ENCODE data around the gene MPP7. TPM values are rescaled to one million over a fixed set of nuclear protein-coding genes. Genes with fewer than 3 reads are reported as not detected.

MPP7 gene
- total RNA-seq, 4 donors from 2014 or later = 30.3 to 59.1 (median 49.3) TPM

DNA sequence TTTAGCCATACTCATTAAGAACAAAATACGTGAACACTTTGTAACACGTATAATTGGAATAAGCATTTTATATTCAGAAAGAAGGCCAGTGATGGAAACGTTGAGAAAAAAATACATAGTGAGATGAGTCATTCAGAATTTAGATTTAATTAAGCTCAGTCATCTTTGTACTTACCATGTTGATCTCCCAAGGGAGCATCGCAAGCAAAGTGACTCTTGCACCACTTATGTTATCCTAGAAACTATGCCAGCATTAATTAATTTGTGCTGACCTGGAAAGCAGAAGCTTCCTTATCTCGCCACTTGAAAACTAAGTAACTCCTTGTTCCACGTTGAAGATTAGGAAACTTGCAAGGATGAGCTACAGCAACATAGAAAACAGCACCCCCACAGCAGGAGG is 9.7 kb upstream of the MPP7 start:
- no peak overlapping the region for H3K27ac ChIP-seq (replicated peaks in 1 of 4)
- WGBS = 76% methylated on average over 6 of the region's 6 CpGs
- intact Hi-C loops (cut with DNase I) = no loop called here
- no peaks in the 10 kb centered on the region for H3K36me3 ChIP-seq
- no peak for TF ChIP-seq POLR2A (IDR thresholded peaks at IDR 0.05; ENCODE audit: low read depth)
- TF ChIP-seq EP300 (IDR thresholded peaks at IDR 0.05) = no peak
- TF ChIP-seq, protein P1, sequence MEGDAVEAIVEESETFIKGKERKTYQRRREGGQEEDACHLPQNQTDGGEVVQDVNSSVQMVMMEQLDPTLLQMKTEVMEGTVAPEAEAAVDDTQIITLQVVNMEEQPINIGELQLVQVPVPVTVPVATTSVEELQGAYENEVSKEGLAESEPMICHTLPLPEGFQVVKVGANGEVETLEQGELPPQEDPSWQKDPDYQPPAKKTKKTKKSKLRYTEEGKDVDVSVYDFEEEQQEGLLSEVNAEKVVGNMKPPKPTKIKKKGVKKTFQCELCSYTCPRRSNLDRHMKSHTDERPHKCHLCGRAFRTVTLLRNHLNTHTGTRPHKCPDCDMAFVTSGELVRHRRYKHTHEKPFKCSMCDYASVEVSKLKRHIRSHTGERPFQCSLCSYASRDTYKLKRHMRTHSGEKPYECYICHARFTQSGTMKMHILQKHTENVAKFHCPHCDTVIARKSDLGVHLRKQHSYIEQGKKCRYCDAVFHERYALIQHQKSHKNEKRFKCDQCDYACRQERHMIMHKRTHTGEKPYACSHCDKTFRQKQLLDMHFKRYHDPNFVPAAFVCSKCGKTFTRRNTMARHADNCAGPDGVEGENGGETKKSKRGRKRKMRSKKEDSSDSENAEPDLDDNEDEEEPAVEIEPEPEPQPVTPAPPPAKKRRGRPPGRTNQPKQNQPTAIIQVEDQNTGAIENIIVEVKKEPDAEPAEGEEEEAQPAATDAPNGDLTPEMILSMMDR (IDR thresholded peaks at IDR 0.05) = no peak
- no peak for TF ChIP-seq POLR2AphosphoS5 (IDR thresholded peaks at IDR 0.05)
- H3K9me3 ChIP-seq = no peaks in the 10 kb centered on the region
- no peak for DNase-seq (ENCODE audit: extremely low spot score)
- no peak overlapping the region for H3K4me3 ChIP-seq
- no peaks in the 10 kb centered on the region for H3K27me3 ChIP-seq
- peaks cover 0 to under 1% (median under 1%) of the 10 kb centered on the region in 4 donors for H3K4me1 ChIP-seq

DNA sequence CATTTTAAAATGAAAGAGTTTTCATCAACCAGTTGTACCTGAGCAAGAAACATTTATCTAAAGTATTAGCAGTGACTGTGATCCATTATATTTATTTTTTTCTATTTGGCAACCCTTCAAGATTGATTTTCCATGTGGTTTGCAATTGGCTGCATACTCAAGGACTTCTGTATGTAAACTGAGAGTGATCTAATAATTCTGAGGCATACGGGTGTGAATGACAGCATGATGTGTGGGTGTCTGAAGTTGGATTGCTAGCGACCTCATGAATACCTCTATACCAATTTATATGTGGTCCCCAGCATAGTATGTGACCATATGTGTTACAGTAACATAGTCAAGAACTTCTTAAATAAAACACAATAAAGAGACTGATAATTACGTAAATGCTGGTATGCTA is 8.2 kb upstream of the MPP7 start:
- Histone ChIP-seq H3K4me1 (peaks cover 0 to 3% (median 0%) of the 10 kb centered on the region in 4 donors), H3K36me3 (no peaks in the 10 kb centered on the region), H3K27ac (replicated peaks in 1 of 4) (no peak overlapping the region), H3K27me3 (no peaks in the 10 kb centered on the region), H3K9me3 (no peaks in the 10 kb centered on the region), H3K4me3 (no peak overlapping the region)
- WGBS = 67% methylated on average over 3 of the region's 3 CpGs
- intact Hi-C loops (cut with DNase I) = no loop called here
- TF ChIP-seq EP300 (IDR thresholded peaks at IDR 0.05) = no peak
- TF ChIP-seq, protein P1 (IDR thresholded peaks at IDR 0.05) = no peak
- TF ChIP-seq POLR2A (IDR thresholded peaks at IDR 0.05; ENCODE audit: low read depth) = no peak
- no peak for TF ChIP-seq POLR2AphosphoS5 (IDR thresholded peaks at IDR 0.05)
- no peak for DNase-seq (ENCODE audit: extremely low spot score)

DNA sequence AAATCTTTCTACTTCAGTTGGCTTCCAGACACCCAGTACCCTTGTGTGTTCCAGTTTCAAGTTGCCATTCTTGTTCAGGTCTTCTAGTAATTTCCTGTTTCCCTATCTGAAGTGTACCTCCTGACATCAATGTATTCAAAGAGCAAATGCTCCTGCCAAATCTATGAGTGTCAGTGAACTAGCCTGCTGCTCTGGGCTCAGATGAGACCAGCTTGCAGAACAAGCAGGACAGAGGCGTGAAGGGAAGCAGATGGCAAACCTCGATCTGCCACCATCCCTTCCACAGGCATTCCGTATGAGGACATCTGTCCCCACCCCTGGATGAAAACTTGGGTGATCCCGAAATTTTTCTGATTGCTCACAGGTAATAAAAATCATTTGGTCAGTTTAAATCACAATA is 4.4 kb upstream of the MPP7 start:
- Histone ChIP-seq H3K27ac (replicated peaks in 1 of 4) (no peak overlapping the region), H3K4me3 (no peak overlapping the region), H3K4me1 (peaks cover 10 to 15% (median 14%) of the 10 kb centered on the region in 4 donors), H3K9me3 (no peaks in the 10 kb centered on the region), H3K36me3 (no peaks in the 10 kb centered on the region), H3K27me3 (no peaks in the 10 kb centered on the region)
- WGBS = 63% methylated on average over 4 of the region's 4 CpGs
- intact Hi-C loops (cut with DNase I) = no loop called here
- TF ChIP-seq POLR2A (IDR thresholded peaks at IDR 0.05; ENCODE audit: low read depth) = no peak
- TF ChIP-seq, protein P1 (IDR thresholded peaks at IDR 0.05) = no peak
- no peak for TF ChIP-seq EP300 (IDR thresholded peaks at IDR 0.05)
- no peak for TF ChIP-seq POLR2AphosphoS5 (IDR thresholded peaks at IDR 0.05)
- no peak for DNase-seq (ENCODE audit: extremely low spot score)

DNA sequence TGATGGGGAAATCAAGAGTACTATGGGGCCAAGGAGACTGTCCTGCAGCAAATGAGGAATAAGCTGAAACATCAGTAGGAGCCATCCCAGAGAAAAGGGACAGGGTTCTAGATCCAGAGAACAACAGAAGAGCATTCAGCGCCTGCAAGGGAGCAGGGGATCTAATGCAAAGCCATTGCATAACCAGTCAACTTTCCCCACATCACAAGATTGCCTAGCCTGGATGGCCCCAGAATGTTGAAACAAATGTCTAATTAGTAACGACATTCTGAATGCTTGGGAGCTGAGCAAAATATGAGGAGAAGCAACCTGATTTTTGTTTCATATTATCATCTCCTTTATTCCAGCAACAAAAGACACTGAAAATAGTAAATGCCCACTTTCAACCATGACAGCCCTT is 2.7 kb upstream of the MPP7 start:
- Histone ChIP-seq H3K36me3 (no peaks in the 10 kb centered on the region), H3K4me3 (no peak overlapping the region), H3K9me3 (no peaks in the 10 kb centered on the region), H3K4me1 (peaks cover 17 to 32% (median 28%) of the 10 kb centered on the region in 4 donors), H3K27me3 (no peaks in the 10 kb centered on the region), H3K27ac (replicated peaks in 1 of 4) (no peak overlapping the region)
- no peak for DNase-seq (ENCODE audit: extremely low spot score)
- no peak for TF ChIP-seq POLR2AphosphoS5 (IDR thresholded peaks at IDR 0.05)
- TF ChIP-seq EP300 (IDR thresholded peaks at IDR 0.05) = no peak
- TF ChIP-seq, protein P1 (IDR thresholded peaks at IDR 0.05) = no peak
- no peak for TF ChIP-seq POLR2A (IDR thresholded peaks at IDR 0.05; ENCODE audit: low read depth)
- 86% methylated on average over 2 of the region's 2 CpGs for WGBS
- intact Hi-C loops (cut with DNase I) = no loop called here

DNA sequence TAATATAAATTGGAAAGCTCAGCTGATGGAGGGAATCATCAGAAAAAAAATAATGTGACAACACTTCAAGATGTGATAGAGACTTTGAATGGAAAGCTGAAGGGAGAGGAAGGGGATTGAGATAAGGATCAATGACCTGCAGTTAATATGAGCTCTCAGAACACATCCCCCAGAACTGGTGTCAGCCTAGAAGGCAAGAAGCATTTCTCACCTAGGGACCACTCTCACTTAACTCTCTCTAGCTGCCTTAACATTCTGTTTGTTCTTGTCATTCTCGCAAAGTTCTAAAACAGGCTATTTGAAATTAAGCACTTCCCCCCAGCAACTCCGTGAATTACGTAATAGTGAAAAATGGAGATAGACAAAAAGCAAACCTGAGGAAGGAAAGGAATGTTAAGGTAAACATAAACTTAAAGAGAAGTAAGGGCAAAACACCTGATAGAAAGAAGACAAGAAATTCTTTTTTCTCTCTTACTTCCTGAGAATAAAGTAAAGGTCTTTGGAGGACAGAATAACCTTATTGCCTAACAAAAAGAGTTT is 1.2 kb upstream of the MPP7 start:
- peaks cover 17 to 42% (median 41%) of the 10 kb centered on the region in 4 donors for H3K4me1 ChIP-seq
- H3K4me3 ChIP-seq = no peak overlapping the region
- DNase-seq (ENCODE audit: extremely low spot score) = no peak
- intact Hi-C loops (cut with DNase I) = no loop called here
- no peaks in the 10 kb centered on the region for H3K27me3 ChIP-seq
- H3K9me3 ChIP-seq = no peaks in the 10 kb centered on the region
- H3K36me3 ChIP-seq = no peaks in the 10 kb centered on the region
- H3K27ac ChIP-seq (replicated peaks in 1 of 4) = peak overlapping the region; percentile 6 to 95 (median 90)
- 32% methylated on average over 3 of the region's 3 CpGs for WGBS
- TF ChIP-seq POLR2A (IDR thresholded peaks at IDR 0.05; ENCODE audit: low read depth) = no peak
- TF ChIP-seq EP300 (IDR thresholded peaks at IDR 0.05) = no peak
- TF ChIP-seq, protein P1 (IDR thresholded peaks at IDR 0.05) = no peak
- TF ChIP-seq POLR2AphosphoS5 (IDR thresholded peaks at IDR 0.05) = no peak

All from esophagus muscularis mucosa (tissue), 4 donors.